DMS153 treated with DMSO at 0.1 percent for 48 hours (cell line): ENCODE data around the gene CENPX.
"Not testable (repeated sequence)": the region's sequence is repeated elsewhere in the genome, so short reads cannot be mapped to it uniquely, and the experiment has no call there.

Experiments used
- DNase-seq: peaks from one replicate; lab custom pipeline; 2025; ENCODE audit not compliant: unreplicated experiment; lab: John Stamatoyannopoulos, UW

The CENPX gene

GRCh38 chr17:81983011-81983638 is 39.6 kb downstream of the CENPX start:
- DNase-seq: no peak

- not testable (repeated sequence) for DNase-seq
Observed at GRCh38 chr17:81981511-81981910, 41.2 kb downstream of the CENPX start.

- no peak for DNase-seq
Observed at GRCh38 chr17:81980707-81981343, 41.9 kb downstream of the CENPX start.

- no peak for DNase-seq
Observed at GRCh38 chr17:81980122-81980521, 42.6 kb downstream of the CENPX start.

GRCh38 chr17:81978524-81979298 is 44.0 kb downstream of the CENPX start:
- DNase-seq: no peak

- peak; percentile 62 for DNase-seq
Observed at GRCh38 chr17:81977211-81977808, 45.4 kb downstream of the CENPX start, which contains the start of gene ASPSCR1. ASPSCR1 (plus strand) TSS chr17:81977629; CDS start chr17:81977647, 18 bp downstream.

GRCh38 chr17:81976332-81977210 is 46.1 kb downstream of the CENPX start:
- DNase-seq: peak; percentile 47

- DNase-seq: no peak
Observed at GRCh38 chr17:81973432-81973831, 49.2 kb downstream of the CENPX start.

GRCh38 chr17:81968850-81969812 is 53.5 kb downstream of the CENPX start:
- DNase-seq: no peak
